ENCODE data around the gene LRMDA. TPM values are rescaled to one million over a fixed set of nuclear protein-coding genes. Genes with fewer than 3 reads are reported as not detected.

The LRMDA gene
- polyA plus RNA-seq, 2 of the 4 experiments (the other 2 are of a cell fraction), result 4.6 to 5.2 TPM

DNA sequence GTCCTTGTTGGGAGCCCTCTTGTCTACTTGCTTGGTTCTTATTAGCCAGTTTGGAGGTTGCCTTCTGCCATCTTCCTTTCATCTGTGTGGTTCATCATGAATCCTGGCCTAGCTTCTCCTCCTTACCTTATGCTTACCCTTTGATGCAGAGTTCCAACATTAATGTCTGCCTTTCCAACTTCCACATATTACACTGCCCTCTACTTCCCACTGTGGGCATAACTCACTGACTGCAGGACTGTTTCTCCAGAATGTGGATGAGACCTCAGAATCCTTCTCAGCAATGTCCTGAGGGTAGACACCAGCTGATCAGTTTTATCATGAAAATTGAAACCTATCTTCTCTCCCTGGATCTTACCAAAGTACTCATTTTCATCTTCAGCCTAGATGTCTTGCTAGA, 491.0 kb downstream of the LRMDA start (continued):
- 0 out of 3 replicates have a peak, but pooled peaks have one; percentile 7 for TF ChIP-seq CTCF (IDR thresholded peaks at IDR 0.05)

DNA sequence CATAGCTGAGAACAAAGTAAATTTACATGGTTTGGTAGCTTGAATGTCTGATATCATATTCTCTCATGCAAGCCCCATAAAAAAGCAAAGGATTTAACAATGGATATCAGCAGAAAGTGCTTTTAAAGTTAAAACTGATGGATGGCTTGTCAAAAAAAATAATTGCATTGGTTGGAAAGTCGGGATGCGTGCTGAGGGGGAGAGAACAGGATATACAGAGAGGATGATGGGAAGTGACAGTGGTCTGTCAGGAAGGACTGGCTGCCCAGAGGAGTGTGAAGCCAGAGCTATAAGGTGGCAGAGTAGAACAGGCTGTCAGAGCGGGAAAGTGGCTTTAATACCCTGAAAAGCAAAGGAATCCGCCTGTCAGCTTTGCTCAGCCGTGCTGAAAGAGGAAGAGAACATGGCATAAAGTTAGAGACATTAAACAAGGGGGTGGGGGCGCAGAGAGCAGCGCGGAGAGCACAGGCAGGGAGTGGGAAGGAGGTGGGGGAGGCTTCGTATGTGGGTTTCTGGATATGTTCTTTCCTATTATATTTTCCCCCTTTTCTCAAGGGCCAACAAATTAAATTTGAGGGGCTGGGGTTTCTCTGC, 493.0 kb downstream of the LRMDA start:
- no peak overlapping the region for H3K4me3 ChIP-seq
- H3K27ac ChIP-seq, result no peak overlapping the region
- H3K4me2 ChIP-seq, result no peak overlapping the region
- TF ChIP-seq SREBF2 (IDR thresholded peaks at IDR 0.05) (no peak), HOXB5 (CRISPR knock-in tag; IDR thresholded peaks at IDR 0.05) (no peak), KDM1A (IDR thresholded peaks at IDR 0.05; ENCODE audit: low read depth) (no peak), CHD2 (IDR thresholded peaks at IDR 0.05; ENCODE audit: low read length, partially characterized antibody) (no peak), BHLHE40 (IDR thresholded peaks at IDR 0.05; ENCODE audit: low read depth, low read length) (no peak), ZSCAN20 (CRISPR knock-in tag; IDR thresholded peaks at IDR 0.05) (no peak), POLR2A (IDR thresholded peaks at IDR 0.05; ENCODE audit: low read length) (no peak), HEYL (CRISPR knock-in tag; IDR thresholded peaks at IDR 0.05) (no peak), EHF (CRISPR knock-in tag; IDR thresholded peaks at IDR 0.05) (no peak), FOXS1 (CRISPR knock-in tag; IDR thresholded peaks at IDR 0.05) (no peak), ZFP36 (IDR thresholded peaks at IDR 0.05; ENCODE audit: borderline replicate concordance, partially characterized antibody) (no peak)
- TF ChIP-seq, protein P1, sequence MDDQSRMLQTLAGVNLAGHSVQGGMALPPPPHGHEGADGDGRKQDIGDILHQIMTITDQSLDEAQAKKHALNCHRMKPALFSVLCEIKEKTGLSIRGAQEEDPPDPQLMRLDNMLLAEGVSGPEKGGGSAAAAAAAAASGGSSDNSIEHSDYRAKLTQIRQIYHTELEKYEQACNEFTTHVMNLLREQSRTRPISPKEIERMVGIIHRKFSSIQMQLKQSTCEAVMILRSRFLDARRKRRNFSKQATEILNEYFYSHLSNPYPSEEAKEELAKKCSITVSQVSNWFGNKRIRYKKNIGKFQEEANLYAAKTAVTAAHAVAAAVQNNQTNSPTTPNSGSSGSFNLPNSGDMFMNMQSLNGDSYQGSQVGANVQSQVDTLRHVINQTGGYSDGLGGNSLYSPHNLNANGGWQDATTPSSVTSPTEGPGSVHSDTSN (IDR thresholded peaks at IDR 0.05), result no peak
- TF ChIP-seq, protein P2, sequence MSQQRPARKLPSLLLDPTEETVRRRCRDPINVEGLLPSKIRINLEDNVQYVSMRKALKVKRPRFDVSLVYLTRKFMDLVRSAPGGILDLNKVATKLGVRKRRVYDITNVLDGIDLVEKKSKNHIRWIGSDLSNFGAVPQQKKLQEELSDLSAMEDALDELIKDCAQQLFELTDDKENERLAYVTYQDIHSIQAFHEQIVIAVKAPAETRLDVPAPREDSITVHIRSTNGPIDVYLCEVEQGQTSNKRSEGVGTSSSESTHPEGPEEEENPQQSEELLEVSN (IDR thresholded peaks at IDR 0.05; ENCODE audit: borderline replicate concordance, low read depth), result no peak
- FAIRE-seq (no peak), DNase-seq (ENCODE audit: low read depth in 1 of 2, low spot score in 1 of 2) (no peak), ATAC-seq (no peak)
- no peaks in the 10 kb centered on the region for H3K4me1 ChIP-seq
- ChIA-PET POLR2A (interaction anchor here (0.7 kb wide), 1 partner anchor 516 kb away, joined by 5 read pairs; no protein-coding TSS in a partner anchor), CTCF (interaction anchor here (1.4 kb wide), 1 partner anchor 529 kb away, joined by 4 read pairs; no protein-coding TSS in a partner anchor)
- H3K9me3 ChIP-seq, result no peaks in the 10 kb centered on the region
- 61% methylated on average over 9 of the region's 9 CpGs for WGBS (ENCODE audit: missing lambda C conversion rate)

GRCh38 chr10:75925999-75926398, 494.6 kb downstream of the LRMDA start:
- H3K9me3 ChIP-seq, result no peaks in the 10 kb centered on the region
- H3K4me2 ChIP-seq, result no peak overlapping the region
- DNase-seq (ENCODE audit: low read depth in 1 of 2, low spot score in 1 of 2) (no peak), FAIRE-seq (no peak), ATAC-seq (no peak)
- ChIA-PET POLR2A (no interaction called here), CTCF (interaction anchor here (0.6 to 1.0 kb wide), 2 partner anchors 478 to 527 kb away, joined by 3 read pairs; no protein-coding TSS in a partner anchor)
- H3K4me3 ChIP-seq, result no peak overlapping the region
- WGBS (ENCODE audit: missing lambda C conversion rate), result 63% methylated on average over 1 of the region's 1 CpG
- no peaks in the 10 kb centered on the region for H3K4me1 ChIP-seq
- TF ChIP-seq GATA3 (IDR thresholded peaks at IDR 0.05; ENCODE audit: borderline replicate concordance) (no peak), CTCF (IDR thresholded peaks at IDR 0.05) (no peak), CEBPB (IDR thresholded peaks at IDR 0.05) (no peak), EP300 (IDR thresholded peaks at IDR 0.05) (no peak), NR3C1 (IDR thresholded peaks at IDR 0.05) (no peak), MAZ (IDR thresholded peaks at IDR 0.05; ENCODE audit: borderline replicate concordance, low read depth, low read length) (no peak)
- TF ChIP-seq, protein P3, sequence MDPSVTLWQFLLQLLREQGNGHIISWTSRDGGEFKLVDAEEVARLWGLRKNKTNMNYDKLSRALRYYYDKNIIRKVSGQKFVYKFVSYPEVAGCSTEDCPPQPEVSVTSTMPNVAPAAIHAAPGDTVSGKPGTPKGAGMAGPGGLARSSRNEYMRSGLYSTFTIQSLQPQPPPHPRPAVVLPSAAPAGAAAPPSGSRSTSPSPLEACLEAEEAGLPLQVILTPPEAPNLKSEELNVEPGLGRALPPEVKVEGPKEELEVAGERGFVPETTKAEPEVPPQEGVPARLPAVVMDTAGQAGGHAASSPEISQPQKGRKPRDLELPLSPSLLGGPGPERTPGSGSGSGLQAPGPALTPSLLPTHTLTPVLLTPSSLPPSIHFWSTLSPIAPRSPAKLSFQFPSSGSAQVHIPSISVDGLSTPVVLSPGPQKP (IDR thresholded peaks at IDR 0.05; ENCODE audit: low read depth, low read length), result no peak
- TF ChIP-seq, protein P4, sequence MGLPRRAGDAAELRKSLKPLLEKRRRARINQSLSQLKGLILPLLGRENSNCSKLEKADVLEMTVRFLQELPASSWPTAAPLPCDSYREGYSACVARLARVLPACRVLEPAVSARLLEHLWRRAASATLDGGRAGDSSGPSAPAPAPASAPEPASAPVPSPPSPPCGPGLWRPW (IDR thresholded peaks at IDR 0.05), result no peak
- TF ChIP-seq, protein P5, sequence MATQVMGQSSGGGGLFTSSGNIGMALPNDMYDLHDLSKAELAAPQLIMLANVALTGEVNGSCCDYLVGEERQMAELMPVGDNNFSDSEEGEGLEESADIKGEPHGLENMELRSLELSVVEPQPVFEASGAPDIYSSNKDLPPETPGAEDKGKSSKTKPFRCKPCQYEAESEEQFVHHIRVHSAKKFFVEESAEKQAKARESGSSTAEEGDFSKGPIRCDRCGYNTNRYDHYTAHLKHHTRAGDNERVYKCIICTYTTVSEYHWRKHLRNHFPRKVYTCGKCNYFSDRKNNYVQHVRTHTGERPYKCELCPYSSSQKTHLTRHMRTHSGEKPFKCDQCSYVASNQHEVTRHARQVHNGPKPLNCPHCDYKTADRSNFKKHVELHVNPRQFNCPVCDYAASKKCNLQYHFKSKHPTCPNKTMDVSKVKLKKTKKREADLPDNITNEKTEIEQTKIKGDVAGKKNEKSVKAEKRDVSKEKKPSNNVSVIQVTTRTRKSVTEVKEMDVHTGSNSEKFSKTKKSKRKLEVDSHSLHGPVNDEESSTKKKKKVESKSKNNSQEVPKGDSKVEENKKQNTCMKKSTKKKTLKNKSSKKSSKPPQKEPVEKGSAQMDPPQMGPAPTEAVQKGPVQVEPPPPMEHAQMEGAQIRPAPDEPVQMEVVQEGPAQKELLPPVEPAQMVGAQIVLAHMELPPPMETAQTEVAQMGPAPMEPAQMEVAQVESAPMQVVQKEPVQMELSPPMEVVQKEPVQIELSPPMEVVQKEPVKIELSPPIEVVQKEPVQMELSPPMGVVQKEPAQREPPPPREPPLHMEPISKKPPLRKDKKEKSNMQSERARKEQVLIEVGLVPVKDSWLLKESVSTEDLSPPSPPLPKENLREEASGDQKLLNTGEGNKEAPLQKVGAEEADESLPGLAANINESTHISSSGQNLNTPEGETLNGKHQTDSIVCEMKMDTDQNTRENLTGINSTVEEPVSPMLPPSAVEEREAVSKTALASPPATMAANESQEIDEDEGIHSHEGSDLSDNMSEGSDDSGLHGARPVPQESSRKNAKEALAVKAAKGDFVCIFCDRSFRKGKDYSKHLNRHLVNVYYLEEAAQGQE (IDR thresholded peaks at IDR 0.05), result no peak
- H3K27ac ChIP-seq, result no peak overlapping the region

Measured in A549 (cell line).